Smooth muscle cell (in vitro differentiated cells): ENCODE results near the gene HACE1. TPM values are rescaled to one million over a fixed set of nuclear protein-coding genes. Genes with fewer than 3 reads are reported as not detected.

ENCODE experiments used
- DNase-seq: peaks from one replicate; lab custom pipeline; 2025; ENCODE audit not compliant: unreplicated experiment; lab: John Stamatoyannopoulos, UW
- H2AFZ ChIP-seq: fragments of 200-600 bp; sonication (generic); 2 replicates; pipeline ENCODE4 v1.6.0; 2016; ENCODE audit warnings: antibody characterized with exemption, low read depth, mild to moderate bottlenecking
- H3F3A ChIP-seq: fragments of 200-600 bp; sonication (generic); 2 replicates; pipeline ENCODE4 v1.6.0; 2017; ENCODE audit warnings: antibody characterized with exemption, low read depth
- H3K27ac ChIP-seq: fragments of 200-600 bp; sonication (generic); 2 replicates; pipeline ENCODE4 v1.5.1; 2016; ENCODE audit warnings: low read depth, mild to moderate bottlenecking
- H3K27me3 ChIP-seq: fragments of 200-600 bp; sonication (generic); 2 replicates; pipeline ENCODE4 v1.6.1; 2016; ENCODE audit warnings: low read depth, mild to moderate bottlenecking
- H3K36me3 ChIP-seq: fragments of 200-600 bp; sonication (generic); 2 replicates; pipeline ENCODE4 v1.5.1; 2016; ENCODE audit warnings: low read depth
- H3K4me1 ChIP-seq: fragments of 200-600 bp; sonication (generic); 2 replicates; pipeline ENCODE4 v1.5.1; 2016; ENCODE audit warnings: low read depth
- H3K4me2 ChIP-seq: fragments of 200-600 bp; sonication (generic); 2 replicates; pipeline ENCODE4 v1.6.0; 2016; ENCODE audit warnings: mild to moderate bottlenecking
- H3K4me3 ChIP-seq: fragments of 200-600 bp; sonication (generic); 2 replicates; pipeline ENCODE4 v1.5.1; 2016; ENCODE audit warnings: mild to moderate bottlenecking
- H3K79me2 ChIP-seq: fragments of 200-600 bp; sonication (generic); 2 replicates; pipeline ENCODE4 v1.6.0; 2016; ENCODE audit warnings: low read depth, mild to moderate bottlenecking
- H3K9ac ChIP-seq: fragments of 200-600 bp; sonication (generic); 2 replicates; pipeline ENCODE4 v1.6.0; 2016; ENCODE audit warnings: low read depth
- H3K9me3 ChIP-seq: fragments of 200-600 bp; sonication (generic); replicated peaks from 2 replicates; pipeline ENCODE4 v1.5.1; 2016; ENCODE audit warnings: low read depth
- H4K20me1 ChIP-seq: fragments of 200-600 bp; sonication (generic); 2 replicates; pipeline ENCODE4 v1.6.0; 2016; ENCODE audit warnings: low read depth
- WGBS: methylation state at CpG from one replicate; pipeline ENCODE4 v1.1.7; 2016; ENCODE audit warnings: low lambda C conversion rate; 5-methylcytosine and 5-hydroxymethylcytosine counted together
- polyA plus RNA-seq: library from polyadenylated mRNA; unstranded; fragments of >200 nt; fragmentation: Nextera tagmentation; extraction: Ambion mirVana; gene quantifications from 2 replicates; pipeline ENCODE4 v1.2.1, GENCODE V29; 2016
- total RNA-seq: library from RNA; depleted of rRNA; stranded (reverse); fragments of >200 nt; gene quantifications from 2 replicates; pipeline ENCODE4 v1.2.3, GENCODE V29; 2014
- TF ChIP-seq, protein P1 (sequence below): fragments of 200-600 bp; sonication (generic); IDR thresholded peaks from 2 replicates; pipeline ENCODE4 v1.5.1; 2017; ENCODE audit warnings: borderline replicate concordance, mild to moderate bottlenecking, antibody characterized with exemption; ENCODE audit not compliant: insufficient read depth, poor library complexity, severe bottlenecking

Gene HACE1
- total and polyA plus RNA-seq, 2 experiments from 2014 or later = 7.1 to 21.7 TPM

GRCh38 chr6:104771258-104771832 lies 88.4 kb downstream of the HACE1 start:
- Histone ChIP-seq H3F3A (no peaks in the 10 kb centered on the region), H4K20me1 (no peaks in the 10 kb centered on the region), H3K4me1 (no peaks in the 10 kb centered on the region), H3K27ac (no peak overlapping the region), H3K9ac (no peak overlapping the region), H3K79me2 (no peaks in the 10 kb centered on the region), H3K4me2 (no peak overlapping the region), H3K27me3 (no peaks in the 10 kb centered on the region), H2AFZ (no peak overlapping the region), H3K36me3 (peaks cover 2% of the 10 kb centered on the region), H3K4me3 (no peak overlapping the region), H3K9me3 (no peaks in the 10 kb centered on the region)
- no peak for DNase-seq
- TF ChIP-seq, protein P1, sequence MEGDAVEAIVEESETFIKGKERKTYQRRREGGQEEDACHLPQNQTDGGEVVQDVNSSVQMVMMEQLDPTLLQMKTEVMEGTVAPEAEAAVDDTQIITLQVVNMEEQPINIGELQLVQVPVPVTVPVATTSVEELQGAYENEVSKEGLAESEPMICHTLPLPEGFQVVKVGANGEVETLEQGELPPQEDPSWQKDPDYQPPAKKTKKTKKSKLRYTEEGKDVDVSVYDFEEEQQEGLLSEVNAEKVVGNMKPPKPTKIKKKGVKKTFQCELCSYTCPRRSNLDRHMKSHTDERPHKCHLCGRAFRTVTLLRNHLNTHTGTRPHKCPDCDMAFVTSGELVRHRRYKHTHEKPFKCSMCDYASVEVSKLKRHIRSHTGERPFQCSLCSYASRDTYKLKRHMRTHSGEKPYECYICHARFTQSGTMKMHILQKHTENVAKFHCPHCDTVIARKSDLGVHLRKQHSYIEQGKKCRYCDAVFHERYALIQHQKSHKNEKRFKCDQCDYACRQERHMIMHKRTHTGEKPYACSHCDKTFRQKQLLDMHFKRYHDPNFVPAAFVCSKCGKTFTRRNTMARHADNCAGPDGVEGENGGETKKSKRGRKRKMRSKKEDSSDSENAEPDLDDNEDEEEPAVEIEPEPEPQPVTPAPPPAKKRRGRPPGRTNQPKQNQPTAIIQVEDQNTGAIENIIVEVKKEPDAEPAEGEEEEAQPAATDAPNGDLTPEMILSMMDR = peak; percentile 75
- WGBS = 40% methylated on average over 2 of the region's 2 CpGs

DNA sequence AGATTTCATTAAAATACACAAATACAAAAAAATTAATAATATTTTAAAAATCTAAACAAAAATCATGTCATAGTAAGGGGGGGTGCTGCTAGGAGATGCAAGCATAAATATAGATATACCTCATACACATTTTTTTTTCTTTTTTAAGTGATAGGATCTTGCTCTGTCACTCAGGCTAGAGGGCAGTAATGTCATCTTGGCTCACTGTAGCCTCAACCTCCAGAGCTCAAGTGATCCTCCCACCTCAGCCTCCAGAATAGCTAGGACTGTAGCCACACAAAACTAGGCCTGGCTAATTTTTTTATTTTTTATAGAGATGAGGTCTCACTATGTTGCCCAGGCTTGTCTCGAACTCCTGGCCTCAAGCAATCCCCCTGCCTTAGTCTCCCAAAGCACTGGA lies 90.8 kb downstream of the HACE1 start:
- Histone ChIP-seq H3K4me3 (no peak overlapping the region), H4K20me1 (no peaks in the 10 kb centered on the region), H3K9me3 (no peaks in the 10 kb centered on the region), H3F3A (no peaks in the 10 kb centered on the region), H3K9ac (no peak overlapping the region), H2AFZ (no peak overlapping the region), H3K27ac (no peak overlapping the region), H3K36me3 (peaks cover 7% of the 10 kb centered on the region), H3K27me3 (no peaks in the 10 kb centered on the region), H3K4me2 (no peak overlapping the region), H3K79me2 (no peaks in the 10 kb centered on the region), H3K4me1 (no peaks in the 10 kb centered on the region)
- 100% methylated on average over 1 of the region's 1 CpG for WGBS
- DNase-seq = no peak
- TF ChIP-seq, protein P1 = no peak

GRCh38 chr6:104766595-104766994 lies 93.1 kb downstream of the HACE1 start:
- TF ChIP-seq, protein P1 = no peak
- 91% methylated on average over 4 of the region's 4 CpGs for WGBS
- Histone ChIP-seq H3F3A (no peaks in the 10 kb centered on the region), H2AFZ (no peak overlapping the region), H3K4me1 (no peaks in the 10 kb centered on the region), H3K4me2 (no peak overlapping the region), H3K79me2 (no peaks in the 10 kb centered on the region), H3K27ac (no peak overlapping the region), H3K9me3 (no peaks in the 10 kb centered on the region), H3K36me3 (peaks cover 7% of the 10 kb centered on the region), H4K20me1 (no peaks in the 10 kb centered on the region), H3K4me3 (no peak overlapping the region), H3K27me3 (no peaks in the 10 kb centered on the region), H3K9ac (no peak overlapping the region)
- DNase-seq = no peak

GRCh38 chr6:104754788-104755409 lies 104.8 kb downstream of the HACE1 start:
- H3K27ac ChIP-seq = no peak overlapping the region
- no peak overlapping the region for H2AFZ ChIP-seq
- no peaks in the 10 kb centered on the region for H4K20me1 ChIP-seq
- no peak overlapping the region for H3K9ac ChIP-seq
- H3K36me3 ChIP-seq = peaks cover 6% of the 10 kb centered on the region
- H3K4me1 ChIP-seq = no peaks in the 10 kb centered on the region
- peaks cover 13% of the 10 kb centered on the region for H3K9me3 ChIP-seq
- TF ChIP-seq, protein P1 = no peak
- H3K79me2 ChIP-seq = no peaks in the 10 kb centered on the region
- H3K4me2 ChIP-seq = no peak overlapping the region
- H3F3A ChIP-seq = no peaks in the 10 kb centered on the region
- 95% methylated on average over 1 of the region's 1 CpG for WGBS
- no peak for DNase-seq
- H3K27me3 ChIP-seq = no peaks in the 10 kb centered on the region
- no peak overlapping the region for H3K4me3 ChIP-seq
